RWPE2 (cell line): ENCODE measurements around the gene STX2.
A peak's percentile ranks its signal among the peaks of the same experiment; 100 is the strongest.
"Not testable (repeated sequence)": the region's sequence is repeated elsewhere in the genome, so short reads cannot be mapped to it uniquely, and the experiment has no call there.

Experiments
- ATAC-seq: fragments of 200-7000 bp; cut with Tn5 transposase; 3 replicates; pipeline ENCODE4 v1.9.1; 2021; ENCODE audit warnings: low read depth
- DNase-seq: peaks from one replicate; pipeline ENCODE4 v3.0.0-alpha.2; 2020; ENCODE audit warnings: low spot score
- H3K27ac ChIP-seq: fragments of 450-650 bp; 2 replicates; pipeline ENCODE4 v1.5.1; 2017; ENCODE audit warnings: mild to moderate bottlenecking; ENCODE audit not compliant: poor library complexity, severe bottlenecking
- H3K27me3 ChIP-seq: fragments of 250-450 bp; sonication (Bioruptor Pico); 2 replicates; pipeline ENCODE4 v1.5.1; 2021; ENCODE audit warnings: mild to moderate bottlenecking, moderate library complexity; ENCODE audit not compliant: insufficient read depth, poor library complexity, severe bottlenecking
- H3K36me3 ChIP-seq: fragments of 250-450 bp; sonication (Bioruptor Pico); 2 replicates; pipeline ENCODE4 v1.5.1; 2020; ENCODE audit warnings: low read depth, mild to moderate bottlenecking, moderate library complexity
- H3K4me1 ChIP-seq: fragments of 250-450 bp; sonication (Bioruptor Pico); 2 replicates; pipeline ENCODE4 v1.5.1; 2021; ENCODE audit warnings: mild to moderate bottlenecking, moderate library complexity; ENCODE audit not compliant: insufficient read depth, poor library complexity, severe bottlenecking
- H3K4me3 ChIP-seq: fragments of 250-450 bp; sonication (Bioruptor Pico); 2 replicates; pipeline ENCODE4 v1.5.1; 2021; ENCODE audit warnings: mild to moderate bottlenecking, moderate library complexity; ENCODE audit not compliant: severe bottlenecking
- H3K9me3 ChIP-seq: fragments of 250-450 bp; sonication (Bioruptor Pico); 2 replicates; pipeline ENCODE4 v1.5.1; 2021; ENCODE audit warnings: mild to moderate bottlenecking, moderate library complexity; ENCODE audit not compliant: severe bottlenecking
- TF ChIP-seq, protein P1 (sequence below): fragments of 450-650 bp; IDR thresholded peaks from one replicate; pipeline ENCODE4 v1.5.1; 2017; ENCODE audit warnings: mild to moderate bottlenecking, moderate library complexity; ENCODE audit not compliant: poor library complexity, severe bottlenecking

STX2 gene

DNA sequence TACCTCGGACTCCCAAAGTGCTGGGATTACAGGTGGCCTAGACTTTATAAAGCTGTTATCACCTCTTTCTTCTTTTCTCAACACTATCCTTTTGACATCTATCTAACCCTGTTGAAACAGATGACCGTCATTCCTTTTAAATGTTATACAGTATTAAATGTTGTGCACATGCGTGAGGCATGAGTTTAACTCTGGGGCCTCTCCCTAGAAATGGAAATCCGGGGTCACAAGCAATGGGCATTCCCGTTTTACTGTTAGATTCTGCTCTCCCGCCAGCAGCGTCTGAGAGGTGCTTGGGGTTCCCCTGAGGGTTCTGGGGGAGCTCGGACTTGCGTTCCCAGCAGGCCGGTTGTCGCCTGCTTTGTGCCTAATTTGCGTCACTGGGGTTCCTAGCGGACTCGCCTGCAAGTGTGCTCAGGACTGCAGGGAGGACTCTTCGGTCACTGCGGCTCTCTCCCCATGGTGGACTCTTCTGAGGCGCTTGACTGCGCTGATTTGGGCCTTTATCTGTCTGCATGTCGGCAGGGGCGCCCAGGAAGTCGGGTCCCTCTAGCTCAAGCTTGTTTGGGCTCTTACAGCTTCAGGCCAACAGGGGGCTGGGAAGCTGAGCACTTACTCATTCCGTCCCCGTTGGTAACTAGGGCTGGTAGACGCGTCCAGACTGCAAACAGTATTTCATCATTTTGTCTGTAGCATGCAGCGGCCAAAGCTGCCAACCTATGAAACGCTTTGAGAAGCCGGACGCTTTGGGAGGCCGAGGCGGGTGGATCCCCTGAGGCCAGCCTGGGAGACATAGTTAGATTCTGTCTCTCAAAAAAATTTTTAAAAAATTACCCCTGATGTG is 31.6 kb upstream of the STX2 start:
- Histone ChIP-seq H3K4me1 (peaks cover 10% of the 10 kb centered on the region), H3K4me3 (peak overlapping the region; percentile 98), H3K27ac (peak overlapping the region; percentile 82), H3K27me3 (no peaks in the 10 kb centered on the region), H3K36me3 (peaks cover 33% of the 10 kb centered on the region), H3K9me3 (no peaks in the 10 kb centered on the region)
- DNase-seq (peak; percentile 80), ATAC-seq (peak; percentile 86)
- TF ChIP-seq, protein P1, sequence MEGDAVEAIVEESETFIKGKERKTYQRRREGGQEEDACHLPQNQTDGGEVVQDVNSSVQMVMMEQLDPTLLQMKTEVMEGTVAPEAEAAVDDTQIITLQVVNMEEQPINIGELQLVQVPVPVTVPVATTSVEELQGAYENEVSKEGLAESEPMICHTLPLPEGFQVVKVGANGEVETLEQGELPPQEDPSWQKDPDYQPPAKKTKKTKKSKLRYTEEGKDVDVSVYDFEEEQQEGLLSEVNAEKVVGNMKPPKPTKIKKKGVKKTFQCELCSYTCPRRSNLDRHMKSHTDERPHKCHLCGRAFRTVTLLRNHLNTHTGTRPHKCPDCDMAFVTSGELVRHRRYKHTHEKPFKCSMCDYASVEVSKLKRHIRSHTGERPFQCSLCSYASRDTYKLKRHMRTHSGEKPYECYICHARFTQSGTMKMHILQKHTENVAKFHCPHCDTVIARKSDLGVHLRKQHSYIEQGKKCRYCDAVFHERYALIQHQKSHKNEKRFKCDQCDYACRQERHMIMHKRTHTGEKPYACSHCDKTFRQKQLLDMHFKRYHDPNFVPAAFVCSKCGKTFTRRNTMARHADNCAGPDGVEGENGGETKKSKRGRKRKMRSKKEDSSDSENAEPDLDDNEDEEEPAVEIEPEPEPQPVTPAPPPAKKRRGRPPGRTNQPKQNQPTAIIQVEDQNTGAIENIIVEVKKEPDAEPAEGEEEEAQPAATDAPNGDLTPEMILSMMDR, result peak; percentile 55

DNA sequence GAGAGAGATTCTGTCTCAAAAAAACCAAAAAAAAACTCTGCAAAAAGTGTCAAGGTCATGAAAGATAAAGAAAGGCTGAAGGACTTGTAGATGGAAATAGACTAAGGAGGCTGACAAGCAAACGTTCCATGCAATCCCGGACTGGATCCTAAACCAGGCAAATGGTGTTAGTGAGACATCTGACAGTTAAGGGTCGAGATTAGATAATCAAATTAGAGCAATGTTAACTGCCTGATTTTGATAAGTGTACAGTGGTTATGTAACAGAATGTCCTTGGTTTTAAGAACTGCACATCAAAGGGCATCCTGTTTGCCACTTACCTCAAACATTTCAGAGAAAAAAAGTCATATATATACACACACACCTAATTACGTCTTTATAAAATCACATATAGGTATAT is 29.4 kb upstream of the STX2 start:
- DNase-seq, result no peak

DNA sequence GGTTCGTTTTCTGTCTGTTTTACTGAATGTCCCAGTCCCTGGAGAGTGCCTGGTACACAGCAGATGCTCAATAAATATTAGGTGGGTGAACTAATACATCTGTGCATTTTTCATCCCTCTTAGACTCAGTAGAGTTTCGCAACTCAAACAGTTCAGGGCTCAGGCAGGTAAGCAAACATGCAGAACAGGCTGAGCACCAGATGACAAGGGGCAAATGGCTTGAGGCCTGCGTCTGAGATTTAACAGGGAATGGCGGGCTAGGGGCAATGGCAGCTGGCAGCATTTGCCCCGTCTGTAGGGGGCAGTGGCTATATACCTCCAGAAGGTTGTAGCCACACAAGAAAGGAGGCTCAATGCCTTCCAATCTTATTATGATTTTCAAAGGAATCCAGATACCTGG is 24.2 kb upstream of the STX2 start:
- Histone ChIP-seq H3K27ac (no peak overlapping the region), H3K4me3 (no peak overlapping the region), H3K4me1 (no peaks in the 10 kb centered on the region), H3K27me3 (no peaks in the 10 kb centered on the region), H3K36me3 (no peaks in the 10 kb centered on the region), H3K9me3 (no peaks in the 10 kb centered on the region)
- TF ChIP-seq, protein P1, result no peak
- ATAC-seq, result no peak
- no peak for DNase-seq

More for the DNA sequence above, 29.4 kb upstream of the STX2 start:
- H3K4me3 ChIP-seq, result no peak overlapping the region
- no peak for ATAC-seq
- no peaks in the 10 kb centered on the region for H3K9me3 ChIP-seq
- no peak overlapping the region for H3K27ac ChIP-seq
- H3K4me1 ChIP-seq, result peaks cover 2% of the 10 kb centered on the region
- H3K27me3 ChIP-seq, result no peaks in the 10 kb centered on the region
- H3K36me3 ChIP-seq, result peaks cover 10% of the 10 kb centered on the region
- TF ChIP-seq, protein P1, result no peak

DNA sequence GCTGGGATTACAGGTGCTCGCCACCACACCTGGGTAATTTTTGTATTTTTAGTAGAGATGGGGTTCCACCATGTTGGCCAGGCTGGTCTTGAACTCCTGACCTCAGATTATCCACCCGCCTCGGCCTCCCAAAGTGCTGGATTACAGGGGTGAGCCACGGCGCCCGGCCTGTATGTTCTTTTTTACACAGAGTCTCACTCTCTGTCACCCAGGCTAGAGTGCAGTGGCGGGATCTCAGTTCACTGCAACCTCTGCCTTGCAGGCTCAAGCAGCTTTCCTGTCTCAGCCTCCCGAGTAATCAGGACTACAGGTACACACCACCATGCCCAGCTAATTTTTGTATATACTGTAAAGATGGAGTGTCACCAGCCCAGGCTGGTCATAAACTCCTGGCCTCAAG is 23.7 kb upstream of the STX2 start:
- not testable (repeated sequence) for H3K27me3 ChIP-seq, H3K9me3 ChIP-seq, DNase-seq, H3K27ac ChIP-seq, H3K4me3 ChIP-seq, H3K4me1 ChIP-seq, H3K36me3 ChIP-seq, ATAC-seq

DNA sequence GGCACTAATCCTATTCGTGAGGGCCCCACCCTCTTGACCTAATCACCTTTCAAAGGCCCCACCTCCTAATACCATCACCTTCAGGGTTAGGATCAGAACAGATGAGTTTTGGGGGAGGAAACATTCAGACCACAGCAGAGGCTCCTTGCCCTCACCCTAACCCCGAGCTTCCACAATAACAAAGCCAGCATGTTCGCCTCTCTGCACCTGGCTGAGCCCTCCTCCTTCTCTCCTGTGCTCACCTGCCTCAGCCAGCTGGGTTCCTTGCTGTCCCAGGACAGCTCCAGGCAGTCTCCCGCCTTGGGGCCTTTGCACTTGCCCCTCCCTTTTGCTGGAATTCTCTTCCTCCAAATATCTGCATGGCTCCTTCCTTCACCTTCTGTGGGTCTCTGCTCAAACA is 23.1 kb upstream of the STX2 start:
- H3K4me3 ChIP-seq, result no peak overlapping the region
- H3K4me1 ChIP-seq, result no peaks in the 10 kb centered on the region
- no peaks in the 10 kb centered on the region for H3K36me3 ChIP-seq
- H3K9me3 ChIP-seq, result peaks cover 3% of the 10 kb centered on the region
- no peak overlapping the region for H3K27ac ChIP-seq
- TF ChIP-seq, protein P1, result no peak
- ATAC-seq (no peak), DNase-seq (no peak)
- no peaks in the 10 kb centered on the region for H3K27me3 ChIP-seq
